ENCODE results near the gene NAXD. TPM values are rescaled to one million over a fixed set of nuclear protein-coding genes. Genes with fewer than 3 reads are reported as not detected.
"Not testable (repeated sequence)": the region's sequence is repeated elsewhere in the genome, so short reads cannot be mapped to it uniquely, and the experiment has no call there.

Gene NAXD
- total RNA-seq: 27.5 TPM

- DNase-seq: peak; percentile 93
These were observed at the start of gene NAXD for GRCh38 chr13:110615322-110616102. Gene NAXD, plus strand, starts transcription at chr13:110615545. Its CDS starts 57 bp downstream, at chr13:110615602.

GRCh38 chr13:110566171-110566570 is 49.2 kb upstream of the NAXD start:
- no peak for DNase-seq

GRCh38 chr13:110568612-110569011 is 46.7 kb upstream of the NAXD start:
- no peak for DNase-seq

- DNase-seq: not testable (repeated sequence)
These were observed 45.4 kb upstream of the NAXD start for GRCh38 chr13:110569962-110570361.

- no peak for DNase-seq
These were observed 44.5 kb upstream of the NAXD start for GRCh38 chr13:110570886-110571285.

- DNase-seq: no peak
These were observed 43.2 kb upstream of the NAXD start for GRCh38 chr13:110571896-110572777.

- no peak for DNase-seq
These were observed 42.6 kb upstream of the NAXD start for GRCh38 chr13:110572778-110573118.

GRCh38 chr13:110574161-110574560 is 41.2 kb upstream of the NAXD start:
- no peak for DNase-seq

GRCh38 chr13:110575322-110576069 is 39.8 kb upstream of the NAXD start:
- DNase-seq: no peak

GRCh38 chr13:110576070-110576394 is 39.3 kb upstream of the NAXD start:
- DNase-seq: no peak

GRCh38 chr13:110576736-110577476 is 38.4 kb upstream of the NAXD start:
- no peak for DNase-seq

GRCh38 chr13:110578363-110578762 is 37.0 kb upstream of the NAXD start:
- DNase-seq: no peak

GRCh38 chr13:110580800-110581199 is 34.5 kb upstream of the NAXD start:
- DNase-seq: no peak

GRCh38 chr13:110581506-110582185 is 33.7 kb upstream of the NAXD start:
- no peak for DNase-seq

- no peak for DNase-seq
These were observed 32.9 kb upstream of the NAXD start for GRCh38 chr13:110582421-110582954.

- DNase-seq: no peak
These were observed 32.0 kb upstream of the NAXD start for GRCh38 chr13:110583178-110583865.

GRCh38 chr13:110589793-110590390 is 25.5 kb upstream of the NAXD start:
- no peak for DNase-seq

GRCh38 chr13:110590577-110590976 is 24.8 kb upstream of the NAXD start:
- no peak for DNase-seq

GRCh38 chr13:110592665-110593064 is 22.7 kb upstream of the NAXD start:
- DNase-seq: no peak

- DNase-seq: no peak
These were observed 21.8 kb upstream of the NAXD start for GRCh38 chr13:110593430-110594130.

Data from occipital lobe (tissue), 2 donors.